ENCODE measurements around the gene SLIT3.

GRCh38 chr5:168964182-168964581 is 336.8 kb downstream of the SLIT3 start:
- TF ChIP-seq, protein P1, sequence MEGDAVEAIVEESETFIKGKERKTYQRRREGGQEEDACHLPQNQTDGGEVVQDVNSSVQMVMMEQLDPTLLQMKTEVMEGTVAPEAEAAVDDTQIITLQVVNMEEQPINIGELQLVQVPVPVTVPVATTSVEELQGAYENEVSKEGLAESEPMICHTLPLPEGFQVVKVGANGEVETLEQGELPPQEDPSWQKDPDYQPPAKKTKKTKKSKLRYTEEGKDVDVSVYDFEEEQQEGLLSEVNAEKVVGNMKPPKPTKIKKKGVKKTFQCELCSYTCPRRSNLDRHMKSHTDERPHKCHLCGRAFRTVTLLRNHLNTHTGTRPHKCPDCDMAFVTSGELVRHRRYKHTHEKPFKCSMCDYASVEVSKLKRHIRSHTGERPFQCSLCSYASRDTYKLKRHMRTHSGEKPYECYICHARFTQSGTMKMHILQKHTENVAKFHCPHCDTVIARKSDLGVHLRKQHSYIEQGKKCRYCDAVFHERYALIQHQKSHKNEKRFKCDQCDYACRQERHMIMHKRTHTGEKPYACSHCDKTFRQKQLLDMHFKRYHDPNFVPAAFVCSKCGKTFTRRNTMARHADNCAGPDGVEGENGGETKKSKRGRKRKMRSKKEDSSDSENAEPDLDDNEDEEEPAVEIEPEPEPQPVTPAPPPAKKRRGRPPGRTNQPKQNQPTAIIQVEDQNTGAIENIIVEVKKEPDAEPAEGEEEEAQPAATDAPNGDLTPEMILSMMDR (IDR thresholded peaks at IDR 0.05), result no peak
- TF ChIP-seq POLR2A (IDR thresholded peaks at IDR 0.05), result no peak
